ENCODE measurements around the gene LRPPRC.
A peak's percentile ranks its signal among the peaks of the same experiment; 100 is the strongest.

Gene LRPPRC

GRCh38 chr2:43852196-43852730 is 143.5 kb downstream of the LRPPRC start:
- Histone ChIP-seq H3K9ac (ENCODE audit: low read length) (no peak overlapping the region), H3K79me1 (replicated peaks; ENCODE audit: low read length, poor library complexity, severe bottlenecking) (no peaks in the 10 kb centered on the region), H2BK5ac (ENCODE audit: low read depth, low read length, poor library complexity, severe bottlenecking) (no peak overlapping the region), H3K4ac (ENCODE audit: low read depth in 1 of 2, low read length in 2 of 2) (no peak overlapping the region), H3K4me3 (ENCODE audit: insufficient read depth in 1 of 2, low read depth in 1 of 2, low read length in 2 of 2) (no peak overlapping the region), H3K18ac (ENCODE audit: low read depth in 1 of 2, low read length in 2 of 2) (no peak overlapping the region), H3K9me3 (ENCODE audit: control insufficient read depth, low read length) (peaks cover 1% of the 10 kb centered on the region), H2AFZ (ENCODE audit: low read depth, low read length) (no peak overlapping the region), H4K91ac (ENCODE audit: low read length) (no peak overlapping the region), H3K14ac (ENCODE audit: low read length in 2 of 2) (no peak overlapping the region), H3K4me2 (ENCODE audit: low read length, poor library complexity, severe bottlenecking) (no peak overlapping the region), H2BK15ac (ENCODE audit: low read depth, poor library complexity, severe bottlenecking) (no peak overlapping the region), H3K27ac (ENCODE audit: low read length, poor library complexity, severe bottlenecking) (no peak overlapping the region), H3K36me3 (ENCODE audit: control insufficient read depth in 1 of 2, insufficient read depth in 2 of 2, low read depth in 1 of 2, low read length in 2 of 2) (no peaks in the 10 kb centered on the region), H3K27me3 (ENCODE audit: control insufficient read depth in 1 of 2, insufficient read depth in 1 of 2, low read length in 2 of 2) (peaks cover 40 to 68% of the 10 kb centered on the region in 2 experiments), H3K4me1 (ENCODE audit: control insufficient read depth, insufficient read depth, low read depth, low read length) (no peaks in the 10 kb centered on the region), H2BK12ac (ENCODE audit: low read length in 2 of 2) (no peak overlapping the region), H2BK120ac (ENCODE audit: low read depth, low read length) (no peak overlapping the region), H3K23ac (ENCODE audit: low read length in 2 of 2) (no peak overlapping the region), H2AK5ac (ENCODE audit: low read length, severe bottlenecking) (no peak overlapping the region), H4K8ac (ENCODE audit: low read length) (no peak overlapping the region)
- no peak for DNase-seq
- WGBS, result 89% methylated on average over 21 of the region's 21 CpGs

- 90% methylated on average over 20 of the region's 20 CpGs for WGBS
- no peak overlapping the region for H2BK15ac ChIP-seq (ENCODE audit: low read depth, poor library complexity, severe bottlenecking)
These were observed 144.5 kb downstream of the LRPPRC start for GRCh38 chr2:43851011-43851980.

GRCh38 chr2:43848214-43848613 is 147.6 kb downstream of the LRPPRC start:
- no peak overlapping the region for H2BK5ac ChIP-seq (ENCODE audit: low read depth, low read length, poor library complexity, severe bottlenecking)
- H3K23ac ChIP-seq (ENCODE audit: low read length in 2 of 2), result no peak overlapping the region
- H3K36me3 ChIP-seq (ENCODE audit: control insufficient read depth in 1 of 2, insufficient read depth in 2 of 2, low read depth in 1 of 2, low read length in 2 of 2), result no peaks in the 10 kb centered on the region
- peak; percentile 36 for DNase-seq
- no peak overlapping the region for H3K18ac ChIP-seq (ENCODE audit: low read depth in 1 of 2, low read length in 2 of 2)
- H3K4me3 ChIP-seq (ENCODE audit: insufficient read depth in 1 of 2, low read depth in 1 of 2, low read length in 2 of 2), result no peak overlapping the region
- H3K27ac ChIP-seq (ENCODE audit: low read length, poor library complexity, severe bottlenecking), result no peak overlapping the region
- H3K79me1 ChIP-seq (replicated peaks; ENCODE audit: low read length, poor library complexity, severe bottlenecking), result no peaks in the 10 kb centered on the region
- no peaks in the 10 kb centered on the region for H3K9me3 ChIP-seq (ENCODE audit: control insufficient read depth, low read length)
- H3K14ac ChIP-seq (ENCODE audit: low read length in 2 of 2), result no peak overlapping the region
- no peak overlapping the region for H4K8ac ChIP-seq (ENCODE audit: low read length)
- H3K4me2 ChIP-seq (ENCODE audit: low read length, poor library complexity, severe bottlenecking), result no peak overlapping the region
- H4K91ac ChIP-seq (ENCODE audit: low read length), result no peak overlapping the region
- H2BK120ac ChIP-seq (ENCODE audit: low read depth, low read length), result no peak overlapping the region
- H2BK15ac ChIP-seq (ENCODE audit: low read depth, poor library complexity, severe bottlenecking), result no peak overlapping the region
- peaks cover 21 to 62% of the 10 kb centered on the region in 2 experiments for H3K27me3 ChIP-seq (ENCODE audit: control insufficient read depth in 1 of 2, insufficient read depth in 1 of 2, low read length in 2 of 2)
- WGBS, result 82% methylated on average over 1 of the region's 1 CpG
- H2AFZ ChIP-seq (ENCODE audit: low read depth, low read length), result no peak overlapping the region
- no peak overlapping the region for H2AK5ac ChIP-seq (ENCODE audit: low read length, severe bottlenecking)
- H2BK12ac ChIP-seq (ENCODE audit: low read length in 2 of 2), result no peak overlapping the region
- H3K4ac ChIP-seq (ENCODE audit: low read depth in 1 of 2, low read length in 2 of 2), result no peak overlapping the region
- no peaks in the 10 kb centered on the region for H3K4me1 ChIP-seq (ENCODE audit: control insufficient read depth, insufficient read depth, low read depth, low read length)
- no peak overlapping the region for H3K9ac ChIP-seq (ENCODE audit: low read length)

More at GRCh38 chr2:43851011-43851980, 144.5 kb downstream of the LRPPRC start:
- H2AFZ ChIP-seq (ENCODE audit: low read depth, low read length), result no peak overlapping the region
- H3K4ac ChIP-seq (ENCODE audit: low read depth in 1 of 2, low read length in 2 of 2), result no peak overlapping the region
- H3K4me1 ChIP-seq (ENCODE audit: control insufficient read depth, insufficient read depth, low read depth, low read length), result no peaks in the 10 kb centered on the region
- H3K23ac ChIP-seq (ENCODE audit: low read length in 2 of 2), result no peak overlapping the region
- H3K36me3 ChIP-seq (ENCODE audit: control insufficient read depth in 1 of 2, insufficient read depth in 2 of 2, low read depth in 1 of 2, low read length in 2 of 2), result no peaks in the 10 kb centered on the region
- peaks cover 38 to 68% of the 10 kb centered on the region in 2 experiments for H3K27me3 ChIP-seq (ENCODE audit: control insufficient read depth in 1 of 2, insufficient read depth in 1 of 2, low read length in 2 of 2)
- no peaks in the 10 kb centered on the region for H3K9me3 ChIP-seq (ENCODE audit: control insufficient read depth, low read length)
- H3K18ac ChIP-seq (ENCODE audit: low read depth in 1 of 2, low read length in 2 of 2), result no peak overlapping the region
- no peaks in the 10 kb centered on the region for H3K79me1 ChIP-seq (replicated peaks; ENCODE audit: low read length, poor library complexity, severe bottlenecking)
- H2BK5ac ChIP-seq (ENCODE audit: low read depth, low read length, poor library complexity, severe bottlenecking), result no peak overlapping the region
- no peak overlapping the region for H3K27ac ChIP-seq (ENCODE audit: low read length, poor library complexity, severe bottlenecking)
- H4K8ac ChIP-seq (ENCODE audit: low read length), result no peak overlapping the region
- H3K14ac ChIP-seq (ENCODE audit: low read length in 2 of 2), result no peak overlapping the region
- H2BK120ac ChIP-seq (ENCODE audit: low read depth, low read length), result no peak overlapping the region
- H4K91ac ChIP-seq (ENCODE audit: low read length), result no peak overlapping the region
- no peak for DNase-seq
- H3K4me2 ChIP-seq (ENCODE audit: low read length, poor library complexity, severe bottlenecking), result no peak overlapping the region
- no peak overlapping the region for H3K4me3 ChIP-seq (ENCODE audit: insufficient read depth in 1 of 2, low read depth in 1 of 2, low read length in 2 of 2)
- no peak overlapping the region for H3K9ac ChIP-seq (ENCODE audit: low read length)
- H2AK5ac ChIP-seq (ENCODE audit: low read length, severe bottlenecking), result no peak overlapping the region
- no peak overlapping the region for H2BK12ac ChIP-seq (ENCODE audit: low read length in 2 of 2)

- Histone ChIP-seq H3K27me3 (ENCODE audit: control insufficient read depth in 1 of 2, insufficient read depth in 1 of 2, low read length in 2 of 2) (peaks cover 19 to 65% of the 10 kb centered on the region in 2 experiments), H2BK12ac (ENCODE audit: low read length in 2 of 2) (no peak overlapping the region), H2AK5ac (ENCODE audit: low read length, severe bottlenecking) (no peak overlapping the region), H4K8ac (ENCODE audit: low read length) (no peak overlapping the region), H3K4me2 (ENCODE audit: low read length, poor library complexity, severe bottlenecking) (no peak overlapping the region), H3K4ac (ENCODE audit: low read depth in 1 of 2, low read length in 2 of 2) (no peak overlapping the region), H3K36me3 (ENCODE audit: control insufficient read depth in 1 of 2, insufficient read depth in 2 of 2, low read depth in 1 of 2, low read length in 2 of 2) (no peaks in the 10 kb centered on the region), H3K79me1 (replicated peaks; ENCODE audit: low read length, poor library complexity, severe bottlenecking) (no peaks in the 10 kb centered on the region), H2BK120ac (ENCODE audit: low read depth, low read length) (no peak overlapping the region), H3K18ac (ENCODE audit: low read depth in 1 of 2, low read length in 2 of 2) (no peak overlapping the region), H2BK5ac (ENCODE audit: low read depth, low read length, poor library complexity, severe bottlenecking) (no peak overlapping the region), H2AFZ (ENCODE audit: low read depth, low read length) (no peak overlapping the region), H3K23ac (ENCODE audit: low read length in 2 of 2) (no peak overlapping the region), H3K4me1 (ENCODE audit: control insufficient read depth, insufficient read depth, low read depth, low read length) (no peaks in the 10 kb centered on the region), H3K9ac (ENCODE audit: low read length) (no peak overlapping the region), H3K14ac (ENCODE audit: low read length in 2 of 2) (no peak overlapping the region), H4K91ac (ENCODE audit: low read length) (no peak overlapping the region), H3K4me3 (ENCODE audit: insufficient read depth in 1 of 2, low read depth in 1 of 2, low read length in 2 of 2) (no peak overlapping the region), H3K9me3 (ENCODE audit: control insufficient read depth, low read length) (no peaks in the 10 kb centered on the region), H2BK15ac (ENCODE audit: low read depth, poor library complexity, severe bottlenecking) (no peak overlapping the region), H3K27ac (ENCODE audit: low read length, poor library complexity, severe bottlenecking) (no peak overlapping the region)
- DNase-seq, result no peak
- 96% methylated on average over 5 of the region's 5 CpGs for WGBS
These were observed 149.5 kb downstream of the LRPPRC start for GRCh38 chr2:43846140-43846793.
